ENCODE measurements around the gene MYBPC2. TPM values are rescaled to one million over a fixed set of nuclear protein-coding genes. Genes with fewer than 3 reads are reported as not detected.

The MYBPC2 gene
- total and polyA plus RNA-seq, 9 of the 15 experiments (the other 6 are each of a cell fraction or from before 2014, with no cell fraction given) = 0.01 to 0.14 (median 0.04) TPM; not detected in 6

- TF ChIP-seq HDAC6 (IDR thresholded peaks at IDR 0.05; ENCODE audit: low read depth, low read length) (no peak), OTX1 (CRISPR knock-in tag; IDR thresholded peaks at IDR 0.05) (no peak), ZKSCAN8 (CRISPR knock-in tag; IDR thresholded peaks at IDR 0.05) (no peak), ZZZ3 (IDR thresholded peaks at IDR 0.05) (no peak), XRCC4 (IDR thresholded peaks at IDR 0.05; ENCODE audit: extremely low read depth, insufficient read depth, insufficient read length) (no peak), ZNF354B (CRISPR knock-in tag; IDR thresholded peaks at IDR 0.05) (no peak), DDX20 (tag; IDR thresholded peaks at IDR 0.05; ENCODE audit: low read depth) (no peak), ZNF184 (CRISPR knock-in tag; IDR thresholded peaks at IDR 0.05) (no peak), XRCC5 (IDR thresholded peaks at IDR 0.05; ENCODE audit: low read depth, low read length) (peak; percentile 92), CREB1 (IDR thresholded peaks at IDR 0.05) (no peak), CREB1 (CRISPR knock-in tag; IDR thresholded peaks at IDR 0.05) (no peak), BACH1 (tag; IDR thresholded peaks at IDR 0.05) (no peak)
- TF ChIP-seq, protein P1, sequence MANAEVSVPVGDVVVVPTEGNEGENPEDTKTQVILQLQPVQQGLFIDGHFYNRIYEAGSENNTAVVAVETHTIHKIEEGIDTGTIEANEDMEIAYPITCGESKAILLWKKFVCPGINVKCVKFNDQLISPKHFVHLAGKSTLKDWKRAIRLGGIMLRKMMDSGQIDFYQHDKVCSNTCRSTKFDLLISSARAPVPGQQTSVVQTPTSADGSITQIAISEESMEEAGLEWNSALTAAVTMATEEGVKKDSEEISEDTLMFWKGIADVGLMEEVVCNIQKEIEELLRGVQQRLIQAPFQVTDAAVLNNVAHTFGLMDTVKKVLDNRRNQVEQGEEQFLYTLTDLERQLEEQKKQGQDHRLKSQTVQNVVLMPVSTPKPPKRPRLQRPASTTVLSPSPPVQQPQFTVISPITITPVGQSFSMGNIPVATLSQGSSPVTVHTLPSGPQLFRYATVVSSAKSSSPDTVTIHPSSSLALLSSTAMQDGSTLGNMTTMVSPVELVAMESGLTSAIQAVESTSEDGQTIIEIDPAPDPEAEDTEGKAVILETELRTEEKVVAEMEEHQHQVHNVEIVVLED (CRISPR knock-in tag; IDR thresholded peaks at IDR 0.05) = no peak
These were observed 46.4 kb downstream of the MYBPC2 start (continued) for GRCh38 chr19:50478901-50479715.

All from K562 (cell line).